Lung (tissue), 12 donors: ENCODE measurements around the gene ZC3HAV1. TPM values are rescaled to one million over a fixed set of nuclear protein-coding genes. Genes with fewer than 3 reads are reported as not detected.

ENCODE experiments used
- ATAC-seq: fragments of 200-7000 bp; cut with Tn5 transposase; one replicate; pipeline ENCODE4 v1.9.1; 2020; ENCODE audit warnings: moderate number of reproducible peaks; ENCODE audit not compliant: insufficient read depth, low FRiP score
- DNase-seq, 3 donors: peaks; one replicate each; pipeline ENCODE4 v3.0.0-alpha.2; 2013 to 2017
- H3K27ac ChIP-seq, 2 donors: one replicate each; pipeline ENCODE4 v1.5.1; 2013; ENCODE audit warnings: mild to moderate bottlenecking in 2 of 2, moderate library complexity in 2 of 2, control low read depth in 1 of 2, inconsistent platforms in 1 of 2, low read depth in 1 of 2, low read length in 1 of 2
- H3K27me3 ChIP-seq, 3 donors: one replicate each; pipeline ENCODE4 v1.5.1; 2013; ENCODE audit warnings: low read length in 2 of 3; ENCODE audit not compliant: control insufficient read depth in 3 of 3, insufficient read depth in 3 of 3
- H3K36me3 ChIP-seq, 4 donors: one replicate each; pipeline ENCODE4 v1.5.1; 2013; ENCODE audit warnings: low read length in 4 of 4, mild to moderate bottlenecking in 1 of 4, moderate library complexity in 1 of 4; ENCODE audit not compliant: control insufficient read depth in 4 of 4, insufficient read depth in 4 of 4
- H3K4me1 ChIP-seq, 5 donors: one replicate each; pipeline ENCODE4 v1.5.1; 2013; ENCODE audit warnings: low read length in 5 of 5, mild to moderate bottlenecking in 2 of 5, moderate library complexity in 1 of 5; ENCODE audit not compliant: control insufficient read depth in 5 of 5, insufficient read depth in 5 of 5
- H3K4me3 ChIP-seq: one replicate; pipeline ENCODE4 v1.5.1; 2013; ENCODE audit warnings: mild to moderate bottlenecking, control low read depth, moderate library complexity
- H3K9ac ChIP-seq, 2 donors: one replicate each; pipeline ENCODE4 v1.5.1; 2013; ENCODE audit warnings: low read length in 2 of 2, control low read depth in 1 of 2; ENCODE audit not compliant: insufficient read depth in 1 of 2
- H3K9me3 ChIP-seq, 4 donors: one replicate each; pipeline ENCODE4 v1.5.1; 2013; ENCODE audit warnings: low read length in 3 of 4, mild to moderate bottlenecking in 1 of 4, moderate library complexity in 1 of 4; ENCODE audit not compliant: control insufficient read depth in 4 of 4, insufficient read depth in 3 of 4
- WGBS, 2 donors: extraction: QIAGEN DNeasy Blood & Tissue Kit; methylation state at CpG; one replicate each; pipeline ENCODE4 v1.1.7; 2013; 5-methylcytosine and 5-hydroxymethylcytosine counted together
- polyA plus RNA-seq, 2 donors: library from polyadenylated mRNA; stranded (reverse); fragments of 200-250 nt; gene quantifications; one replicate each; pipeline ENCODE4 v1.2.1, GENCODE V29; 2013
- total RNA-seq, 2 donors: library from RNA; depleted of rRNA in 1 of 2; stranded (reverse); fragments of >200 nt in 1 of 2; gene quantifications; one replicate each; pipeline ENCODE4 v1.2.1, GENCODE V29; 2014 to 2021
- TF ChIP-seq, protein P1 (sequence below): IDR thresholded peaks from 2 replicates; pipeline ENCODE4 v1.5.1; 2012; ENCODE audit warnings: mild to moderate bottlenecking; ENCODE audit errors: control extremely low read depth, extremely low read depth
- donor health status: control.
- donor health status: control.
- donor health status: Bipolar disorder and iron deficiency.
- donor health status: healthy.
- donor health status: DM: yes; HTN: yes; CAD: no.

ZC3HAV1 gene
- total and polyA plus RNA-seq, 4 donors, result 8.2 to 43.4 (median 24.5) TPM

DNA sequence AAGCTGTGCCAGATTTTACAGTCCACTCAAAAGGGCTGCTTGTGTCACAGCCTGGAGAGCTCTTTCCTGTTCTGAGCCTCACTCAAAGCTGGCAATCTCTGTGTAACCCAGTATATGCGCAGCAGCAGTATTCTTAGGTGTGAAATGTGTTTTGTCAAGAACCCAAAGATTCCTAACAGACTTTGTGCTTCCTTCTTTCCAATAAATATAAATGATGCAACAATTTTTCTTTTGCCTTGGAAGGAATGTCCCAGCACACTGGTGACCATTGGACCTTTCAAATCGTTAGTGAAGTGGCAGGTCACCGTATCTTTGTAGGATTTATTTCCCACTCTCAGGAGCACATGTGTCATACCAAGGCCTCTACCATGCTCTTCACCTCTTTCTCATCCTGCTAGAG lies 5.6 kb upstream of the ZC3HAV1 start:
- WGBS, 2 donors, result 92 to 94% methylated on average over 3 of the region's 3 CpGs
- TF ChIP-seq, protein P1, sequence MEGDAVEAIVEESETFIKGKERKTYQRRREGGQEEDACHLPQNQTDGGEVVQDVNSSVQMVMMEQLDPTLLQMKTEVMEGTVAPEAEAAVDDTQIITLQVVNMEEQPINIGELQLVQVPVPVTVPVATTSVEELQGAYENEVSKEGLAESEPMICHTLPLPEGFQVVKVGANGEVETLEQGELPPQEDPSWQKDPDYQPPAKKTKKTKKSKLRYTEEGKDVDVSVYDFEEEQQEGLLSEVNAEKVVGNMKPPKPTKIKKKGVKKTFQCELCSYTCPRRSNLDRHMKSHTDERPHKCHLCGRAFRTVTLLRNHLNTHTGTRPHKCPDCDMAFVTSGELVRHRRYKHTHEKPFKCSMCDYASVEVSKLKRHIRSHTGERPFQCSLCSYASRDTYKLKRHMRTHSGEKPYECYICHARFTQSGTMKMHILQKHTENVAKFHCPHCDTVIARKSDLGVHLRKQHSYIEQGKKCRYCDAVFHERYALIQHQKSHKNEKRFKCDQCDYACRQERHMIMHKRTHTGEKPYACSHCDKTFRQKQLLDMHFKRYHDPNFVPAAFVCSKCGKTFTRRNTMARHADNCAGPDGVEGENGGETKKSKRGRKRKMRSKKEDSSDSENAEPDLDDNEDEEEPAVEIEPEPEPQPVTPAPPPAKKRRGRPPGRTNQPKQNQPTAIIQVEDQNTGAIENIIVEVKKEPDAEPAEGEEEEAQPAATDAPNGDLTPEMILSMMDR, result no peak

DNA sequence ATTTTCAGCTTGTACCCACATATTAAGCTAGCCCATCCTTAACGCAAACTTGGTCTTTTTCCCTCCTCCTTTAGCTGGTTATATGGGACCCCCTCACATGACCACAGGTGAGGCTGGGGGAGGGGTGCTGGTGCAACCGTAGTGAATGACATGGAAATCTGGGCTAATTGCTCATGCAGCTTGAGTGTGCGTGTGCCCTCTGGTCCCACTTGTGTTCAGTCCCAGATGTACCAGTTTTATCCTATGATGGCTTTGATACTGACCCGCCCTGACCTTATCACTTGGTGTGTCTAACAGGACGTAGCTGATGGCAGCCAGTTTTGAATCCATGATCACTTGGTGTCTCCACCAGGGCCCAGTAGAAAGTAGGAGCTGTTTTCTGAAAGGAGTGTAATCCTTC lies 5.1 kb upstream of the ZC3HAV1 start:
- TF ChIP-seq, protein P1, result no peak
- WGBS, 2 donors, result 83 to 92% methylated on average over 5 of the region's 5 CpGs
- peaks cover 0 to 6% (median 0%) of the 10 kb centered on the region in 5 donors for H3K4me1 ChIP-seq
- H3K9me3 ChIP-seq, result no peaks in the 10 kb centered on the region
- DNase-seq (no peak), ATAC-seq (no peak)
- H3K27ac ChIP-seq, result no peak overlapping the region
- H3K9ac ChIP-seq, result no peak overlapping the region
- H3K27me3 ChIP-seq, result no peaks in the 10 kb centered on the region
- no peaks in the 10 kb centered on the region for H3K36me3 ChIP-seq
- no peak overlapping the region for H3K4me3 ChIP-seq

More for the DNA sequence above, 5.6 kb upstream of the ZC3HAV1 start:
- peaks cover 0 to 5% (median 0%) of the 10 kb centered on the region in 5 donors for H3K4me1 ChIP-seq
- ATAC-seq, result no peak
- no peaks in the 10 kb centered on the region for H3K27me3 ChIP-seq
- no peaks in the 10 kb centered on the region for H3K36me3 ChIP-seq
- H3K9me3 ChIP-seq, result no peaks in the 10 kb centered on the region
- H3K9ac ChIP-seq, result no peak overlapping the region
- no peak overlapping the region for H3K27ac ChIP-seq
- H3K4me3 ChIP-seq, result no peak overlapping the region
- no peak for DNase-seq

DNA sequence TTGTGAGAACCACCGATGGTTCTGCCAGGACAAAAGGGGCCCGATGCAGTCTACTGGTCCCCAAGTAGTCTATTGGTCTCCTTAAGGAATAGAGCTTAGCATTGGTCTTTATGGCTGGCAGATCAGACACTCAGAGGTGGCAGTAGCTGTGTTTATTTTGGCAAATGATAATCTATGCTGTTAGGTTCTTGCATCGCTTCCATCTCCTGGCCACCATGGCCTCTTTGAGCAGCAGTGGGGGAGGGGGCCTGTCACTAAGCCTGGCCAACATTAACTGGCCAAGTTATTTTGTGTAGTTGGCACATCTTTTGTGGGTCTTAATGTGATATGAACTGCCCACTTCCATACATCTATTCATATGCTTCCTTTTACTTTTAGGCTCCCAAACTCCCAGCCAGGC lies 4.5 kb upstream of the ZC3HAV1 start:
- ATAC-seq (no peak), DNase-seq (no peak)
- Histone ChIP-seq H3K9ac (no peak overlapping the region), H3K36me3 (no peaks in the 10 kb centered on the region), H3K9me3 (no peaks in the 10 kb centered on the region), H3K27ac (no peak overlapping the region), H3K4me3 (no peak overlapping the region), H3K4me1 (peaks cover 0 to 6% (median 0%) of the 10 kb centered on the region in 5 donors), H3K27me3 (no peaks in the 10 kb centered on the region)
- WGBS, 2 donors, result 93 to 97% methylated on average over 3 of the region's 3 CpGs
- TF ChIP-seq, protein P1, result no peak

DNA sequence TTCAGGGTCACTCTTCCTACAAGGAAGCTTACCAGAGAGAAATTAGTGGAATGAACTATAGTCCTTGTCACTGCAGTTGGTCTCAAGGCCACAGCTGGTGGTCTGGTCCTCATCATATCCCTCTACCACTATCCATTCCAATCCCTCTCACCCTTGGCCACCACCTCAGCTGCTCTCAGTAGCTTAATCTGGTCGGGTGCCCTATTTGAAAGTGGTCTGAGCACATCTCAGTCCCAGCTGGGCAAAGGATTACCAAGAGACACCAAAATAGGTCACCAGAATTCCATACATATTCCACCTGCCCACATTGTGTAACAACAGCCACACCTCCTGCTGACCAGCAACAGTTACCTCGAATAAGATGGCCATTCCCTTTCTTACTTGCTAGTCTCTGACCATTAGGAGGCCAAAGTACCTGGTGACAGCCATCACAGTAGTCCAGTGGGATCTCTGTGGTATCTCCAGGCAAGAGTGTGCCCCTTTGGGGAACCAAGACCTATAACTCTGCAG lies 3.3 kb upstream of the ZC3HAV1 start:
- H3K4me3 ChIP-seq, result no peak overlapping the region
- H3K36me3 ChIP-seq, result no peaks in the 10 kb centered on the region
- H3K9ac ChIP-seq, result no peak overlapping the region
- H3K27me3 ChIP-seq, result no peaks in the 10 kb centered on the region
- no peak for DNase-seq
- no peak overlapping the region for H3K27ac ChIP-seq
- H3K4me1 ChIP-seq, result peaks cover 0 to 6% (median 0%) of the 10 kb centered on the region in 5 donors
- no peaks in the 10 kb centered on the region for H3K9me3 ChIP-seq
- 80 to 90% methylated on average over 2 of the region's 2 CpGs for WGBS, 2 donors
- TF ChIP-seq, protein P1, result no peak
- ATAC-seq, result no peak
